ENCODE results near the gene FRAS1. TPM values are rescaled to one million over a fixed set of nuclear protein-coding genes. Genes with fewer than 3 reads are reported as not detected.

The FRAS1 gene
- total RNA-seq, 1 experiment from 2014 or later, result 0.23 TPM

- no peak for DNase-seq (ENCODE audit: low read depth, low spot score)
- ChIA-PET POLR2A (no interaction called here), CTCF (no interaction called here)
- ATAC-seq, result no peak
- Histone ChIP-seq H3K27ac (ENCODE audit: low read length) (no peak overlapping the region), H3K9me3 (ENCODE audit: control insufficient read depth, insufficient read depth, low read depth, low read length) (no peaks in the 10 kb centered on the region), H3K36me3 (ENCODE audit: control insufficient read depth, insufficient read depth, low read length) (no peaks in the 10 kb centered on the region), H3K4me1 (ENCODE audit: control insufficient read depth, insufficient read depth, low read length) (no peaks in the 10 kb centered on the region), H3K4me3 (ENCODE audit: low read depth in 2 of 2, low read length in 2 of 2) (no peak overlapping the region), H3K27me3 (ENCODE audit: control insufficient read depth, insufficient read depth, low read length) (no peaks in the 10 kb centered on the region)
- no TSS peak for BruUV-seq (replicated peaks)
- intact Hi-C loops (cut with micrococcal nuclease; ENCODE audit: unreplicated experiment) (no loop called here), in situ Hi-C loops (cut with HindIII; ENCODE audit: low pct_unique_long_range_greater_than_20kb, low sequenced_read_pairs) (no loop called here)
- no peak for TF ChIP-seq SIN3A (IDR thresholded peaks at IDR 0.05; ENCODE audit: borderline replicate concordance, insufficient read depth, low read depth, low read length)
- no peak for TF ChIP-seq CTCF (IDR thresholded peaks at IDR 0.05)
- no peak for TF ChIP-seq TCF7L2 (IDR thresholded peaks at IDR 0.05; ENCODE audit: low read depth, low read length)
- TF ChIP-seq, protein P1, sequence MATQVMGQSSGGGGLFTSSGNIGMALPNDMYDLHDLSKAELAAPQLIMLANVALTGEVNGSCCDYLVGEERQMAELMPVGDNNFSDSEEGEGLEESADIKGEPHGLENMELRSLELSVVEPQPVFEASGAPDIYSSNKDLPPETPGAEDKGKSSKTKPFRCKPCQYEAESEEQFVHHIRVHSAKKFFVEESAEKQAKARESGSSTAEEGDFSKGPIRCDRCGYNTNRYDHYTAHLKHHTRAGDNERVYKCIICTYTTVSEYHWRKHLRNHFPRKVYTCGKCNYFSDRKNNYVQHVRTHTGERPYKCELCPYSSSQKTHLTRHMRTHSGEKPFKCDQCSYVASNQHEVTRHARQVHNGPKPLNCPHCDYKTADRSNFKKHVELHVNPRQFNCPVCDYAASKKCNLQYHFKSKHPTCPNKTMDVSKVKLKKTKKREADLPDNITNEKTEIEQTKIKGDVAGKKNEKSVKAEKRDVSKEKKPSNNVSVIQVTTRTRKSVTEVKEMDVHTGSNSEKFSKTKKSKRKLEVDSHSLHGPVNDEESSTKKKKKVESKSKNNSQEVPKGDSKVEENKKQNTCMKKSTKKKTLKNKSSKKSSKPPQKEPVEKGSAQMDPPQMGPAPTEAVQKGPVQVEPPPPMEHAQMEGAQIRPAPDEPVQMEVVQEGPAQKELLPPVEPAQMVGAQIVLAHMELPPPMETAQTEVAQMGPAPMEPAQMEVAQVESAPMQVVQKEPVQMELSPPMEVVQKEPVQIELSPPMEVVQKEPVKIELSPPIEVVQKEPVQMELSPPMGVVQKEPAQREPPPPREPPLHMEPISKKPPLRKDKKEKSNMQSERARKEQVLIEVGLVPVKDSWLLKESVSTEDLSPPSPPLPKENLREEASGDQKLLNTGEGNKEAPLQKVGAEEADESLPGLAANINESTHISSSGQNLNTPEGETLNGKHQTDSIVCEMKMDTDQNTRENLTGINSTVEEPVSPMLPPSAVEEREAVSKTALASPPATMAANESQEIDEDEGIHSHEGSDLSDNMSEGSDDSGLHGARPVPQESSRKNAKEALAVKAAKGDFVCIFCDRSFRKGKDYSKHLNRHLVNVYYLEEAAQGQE (IDR thresholded peaks at IDR 0.05; ENCODE audit: insufficient read depth in 1 of 2, low read depth in 2 of 2, low read length in 1 of 2), result no peak
- no peak for TF ChIP-seq POLR2AphosphoS5 (IDR thresholded peaks at IDR 0.05; ENCODE audit: low read depth, low read length)
Measured at GRCh38 chr4:78254893-78255292, 197.8 kb downstream of the FRAS1 start.

DNA sequence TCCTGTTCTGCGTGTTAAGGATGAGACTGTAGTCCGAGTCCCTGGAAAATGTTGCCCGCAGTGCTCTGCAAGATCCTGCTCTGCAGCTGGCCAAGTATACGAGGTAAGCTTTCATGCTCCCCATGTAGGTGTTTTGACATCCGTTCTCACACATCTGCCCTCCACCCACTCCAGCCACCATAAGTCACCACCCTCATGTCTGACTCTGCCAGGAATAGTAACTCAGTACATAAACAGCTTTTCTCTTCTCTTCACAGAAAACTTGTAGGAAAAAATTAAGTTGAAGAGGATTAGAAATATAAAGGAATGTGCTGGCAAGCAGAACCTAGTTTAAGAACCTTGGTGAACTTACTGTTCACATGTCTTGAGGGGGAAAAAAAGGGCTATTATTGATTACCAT lies 207.9 kb downstream of the FRAS1 start:
- TF ChIP-seq CTCF (IDR thresholded peaks at IDR 0.05) (no peak), SIN3A (IDR thresholded peaks at IDR 0.05; ENCODE audit: borderline replicate concordance, insufficient read depth, low read depth, low read length) (no peak), POLR2AphosphoS5 (IDR thresholded peaks at IDR 0.05; ENCODE audit: low read depth, low read length) (no peak), TCF7L2 (IDR thresholded peaks at IDR 0.05; ENCODE audit: low read depth, low read length) (no peak)
- TF ChIP-seq, protein P1 (IDR thresholded peaks at IDR 0.05; ENCODE audit: insufficient read depth in 1 of 2, low read depth in 2 of 2, low read length in 1 of 2), result no peak
- no peak for ATAC-seq
- POLR2A ChIA-PET, result no interaction called here
- Histone ChIP-seq H3K36me3 (ENCODE audit: control insufficient read depth, insufficient read depth, low read length) (no peaks in the 10 kb centered on the region), H3K27me3 (ENCODE audit: control insufficient read depth, insufficient read depth, low read length) (no peaks in the 10 kb centered on the region), H3K4me1 (ENCODE audit: control insufficient read depth, insufficient read depth, low read length) (no peaks in the 10 kb centered on the region), H3K9me3 (ENCODE audit: control insufficient read depth, insufficient read depth, low read depth, low read length) (no peaks in the 10 kb centered on the region), H3K4me3 (ENCODE audit: low read depth in 2 of 2, low read length in 2 of 2) (no peak overlapping the region), H3K27ac (ENCODE audit: low read length) (no peak overlapping the region)
- no peak for DNase-seq (ENCODE audit: low read depth, low spot score)
- in situ Hi-C loops (cut with HindIII; ENCODE audit: low pct_unique_long_range_greater_than_20kb, low sequenced_read_pairs) (no loop called here), intact Hi-C loops (cut with micrococcal nuclease; ENCODE audit: unreplicated experiment) (no loop called here)
- no TSS peak for BruUV-seq (replicated peaks)
- CTCF ChIA-PET, result no interaction called here

Data from Panc1 (cell line).